Loucy (cell line): ENCODE data around the gene CNTF.

Experiments used
- EZH2phosphoT487 ChIP-seq: fragments of 200-600 bp; IDR thresholded peaks from 2 replicates; pipeline ENCODE4 v1.6.1; 2018; ENCODE audit warnings: antibody characterized with exemption, mild to moderate bottlenecking, moderate library complexity, borderline replicate concordance
- TF ChIP-seq, protein P1 (sequence below): fragments of 200-600 bp; sonication (generic); conservative IDR thresholded peaks from 2 replicates; pipeline ENCODE4 v1.5.1; 2014; ENCODE audit warnings: mild to moderate bottlenecking, antibody characterized with exemption, low read length

DNA sequence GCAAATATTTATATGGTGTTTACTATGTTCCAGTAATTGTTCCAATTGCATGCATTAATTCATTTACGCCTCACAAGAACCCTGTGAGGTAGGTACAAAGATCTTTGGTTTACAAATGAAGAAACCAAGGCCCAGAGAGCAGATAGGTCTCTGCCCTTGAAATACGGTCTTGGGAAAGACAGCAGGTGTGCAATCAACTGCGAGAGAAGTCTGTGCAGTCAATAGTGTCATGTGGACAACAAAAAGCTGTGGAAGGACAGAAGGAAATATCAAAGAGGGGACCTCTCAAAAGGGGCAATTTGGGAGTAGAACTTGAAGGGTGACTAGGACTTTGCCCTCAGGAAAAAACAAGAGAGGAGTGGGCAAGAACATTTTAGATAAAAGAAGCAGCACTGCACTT, 8.9 kb downstream of the CNTF start:
- TF ChIP-seq, protein P1, sequence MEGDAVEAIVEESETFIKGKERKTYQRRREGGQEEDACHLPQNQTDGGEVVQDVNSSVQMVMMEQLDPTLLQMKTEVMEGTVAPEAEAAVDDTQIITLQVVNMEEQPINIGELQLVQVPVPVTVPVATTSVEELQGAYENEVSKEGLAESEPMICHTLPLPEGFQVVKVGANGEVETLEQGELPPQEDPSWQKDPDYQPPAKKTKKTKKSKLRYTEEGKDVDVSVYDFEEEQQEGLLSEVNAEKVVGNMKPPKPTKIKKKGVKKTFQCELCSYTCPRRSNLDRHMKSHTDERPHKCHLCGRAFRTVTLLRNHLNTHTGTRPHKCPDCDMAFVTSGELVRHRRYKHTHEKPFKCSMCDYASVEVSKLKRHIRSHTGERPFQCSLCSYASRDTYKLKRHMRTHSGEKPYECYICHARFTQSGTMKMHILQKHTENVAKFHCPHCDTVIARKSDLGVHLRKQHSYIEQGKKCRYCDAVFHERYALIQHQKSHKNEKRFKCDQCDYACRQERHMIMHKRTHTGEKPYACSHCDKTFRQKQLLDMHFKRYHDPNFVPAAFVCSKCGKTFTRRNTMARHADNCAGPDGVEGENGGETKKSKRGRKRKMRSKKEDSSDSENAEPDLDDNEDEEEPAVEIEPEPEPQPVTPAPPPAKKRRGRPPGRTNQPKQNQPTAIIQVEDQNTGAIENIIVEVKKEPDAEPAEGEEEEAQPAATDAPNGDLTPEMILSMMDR: no peak
- no peak for TF ChIP-seq EZH2phosphoT487
